CD14-positive monocyte (primary cell): ENCODE measurements around the gene RS1. TPM values are rescaled to one million over a fixed set of nuclear protein-coding genes. Genes with fewer than 3 reads are reported as not detected.

Experiments
- DNase-seq, 3 donors: peaks; one replicate each; pipeline ENCODE4 v3.0.0-alpha.2; 2011 to 2022
- H2AFZ ChIP-seq: 2 replicates; pipeline ENCODE4 v1.6.0; 2012; ENCODE audit warnings: mild to moderate bottlenecking, low read depth, low read length, inconsistent platforms; ENCODE audit not compliant: insufficient read depth, poor library complexity, severe bottlenecking
- H3K27ac ChIP-seq, 2 donors: 1 replicate in 1 of 2; 2 replicates in 1 of 2; pipeline ENCODE4 v1.5.1; 2012 to 2013; ENCODE audit warnings: low read length in 2 of 2, control low read depth in 1 of 2, inconsistent platforms in 1 of 2, low read depth in 1 of 2, mild to moderate bottlenecking in 1 of 2
- H3K27me3 ChIP-seq, 2 donors: one replicate each; pipeline versions ENCODE4 v1.6.0 to v1.6.1; 2011 to 2013; ENCODE audit warnings: low read length in 2 of 2; ENCODE audit not compliant: control insufficient read depth in 2 of 2, insufficient read depth in 2 of 2
- H3K36me3 ChIP-seq, 2 donors: replicated peaks in 1 of 2; 1 replicate in 1 of 2; 2 replicates in 1 of 2; pipeline versions ENCODE4 v1.5.1 to v1.6.1; 2012 to 2013; ENCODE audit warnings: low read length in 2 of 2, control low read depth in 1 of 2, inconsistent platforms in 1 of 2, mild to moderate bottlenecking in 1 of 2; ENCODE audit not compliant: insufficient read depth in 2 of 2, control insufficient read depth in 1 of 2
- H3K4me1 ChIP-seq, 2 donors: 1 replicate in 1 of 2; 2 replicates in 1 of 2; pipeline versions ENCODE4 v1.5.1 to v1.6.1; 2012 to 2013; ENCODE audit warnings: low read length in 2 of 2, control low read depth in 1 of 2, inconsistent platforms in 1 of 2, mild to moderate bottlenecking in 1 of 2, moderate library complexity in 1 of 2; ENCODE audit not compliant: insufficient read depth in 2 of 2, control insufficient read depth in 1 of 2
- H3K4me2 ChIP-seq: replicated peaks from 2 replicates; pipeline ENCODE3; 2012; ENCODE audit warnings: low read length, moderate library complexity, mild to moderate bottlenecking; ENCODE audit not compliant: poor library complexity, severe bottlenecking; ENCODE audit errors: extremely low read depth
- H3K4me3 ChIP-seq, 3 experiments: fragments of 200-600 bp in 1 of 3; sonication (generic) in 1 of 3; replicated peaks in 1 of 3; 1 replicate in 2 of 3; 2 replicates in 1 of 3; pipeline ENCODE4 v1.5.1; 2011 to 2013; ENCODE audit warnings: low read length in 3 of 3, mild to moderate bottlenecking in 3 of 3, control low read depth in 2 of 3, low read depth in 2 of 3, inconsistent platforms in 1 of 3, moderate library complexity in 1 of 3
- H3K79me2 ChIP-seq: 2 replicates; pipeline ENCODE4 v1.6.0; 2012; ENCODE audit warnings: mild to moderate bottlenecking, control low read depth, inconsistent platforms, low read length, moderate library complexity; ENCODE audit not compliant: insufficient read depth
- H3K9ac ChIP-seq: 2 replicates; pipeline ENCODE4 v1.6.0; 2017; ENCODE audit warnings: low read length, mild to moderate bottlenecking; ENCODE audit not compliant: insufficient read depth, poor library complexity, severe bottlenecking
- H3K9me3 ChIP-seq, 2 donors: replicated peaks in 1 of 2; 1 replicate in 1 of 2; 2 replicates in 1 of 2; pipeline versions ENCODE4 v1.5.1 to v1.6.1; 2012 to 2013; ENCODE audit warnings: low read length in 2 of 2, control low read depth in 1 of 2; ENCODE audit not compliant: control insufficient read depth in 1 of 2, insufficient read depth in 1 of 2
- H4K20me1 ChIP-seq: 2 replicates; pipeline ENCODE4 v1.6.0; 2012; ENCODE audit warnings: mild to moderate bottlenecking, low read length, control low read depth, moderate library complexity; ENCODE audit not compliant: insufficient read depth
- H3K27ac Mint-ChIP-seq, 7 donors: one replicate each; pipeline ENCODE4 v1.8.0; 2020; ENCODE audit warnings: mild to moderate bottlenecking in 7 of 7, mixed read lengths in 7 of 7, moderate library complexity in 6 of 7, inconsistent platforms in 2 of 7
- H3K27me3 Mint-ChIP-seq, 3 donors: one replicate each; pipeline ENCODE4 v1.8.0; 2021 to 2022; ENCODE audit warnings: low read depth in 3 of 3, mild to moderate bottlenecking in 3 of 3, mixed read lengths in 3 of 3, moderate library complexity in 3 of 3, inconsistent platforms in 1 of 3
- H3K36me3 Mint-ChIP-seq, 2 donors: one replicate each; pipeline ENCODE4 v1.8.0; 2020; ENCODE audit warnings: mixed read lengths in 2 of 2, inconsistent platforms in 1 of 2, mild to moderate bottlenecking in 1 of 2
- H3K4me1 Mint-ChIP-seq: one replicate; pipeline ENCODE4 v1.8.0; 2020; ENCODE audit warnings: mild to moderate bottlenecking, mixed read lengths
- H3K4me3 Mint-ChIP-seq, 2 donors: one replicate each; pipeline ENCODE4 v1.8.0; 2020; ENCODE audit warnings: mild to moderate bottlenecking in 2 of 2, mixed read lengths in 2 of 2, moderate library complexity in 1 of 2
- H3K9me3 Mint-ChIP-seq, 7 donors: one replicate each; pipeline ENCODE4 v1.8.0; 2020 to 2022; ENCODE audit warnings: mixed read lengths in 7 of 7, mild to moderate bottlenecking in 6 of 7, moderate library complexity in 6 of 7, inconsistent platforms in 2 of 7
- WGBS: methylation state at CpG from one replicate; pipeline ENCODE4 v1.1.5; 2013; ENCODE audit warnings: missing lambda C conversion rate; ENCODE audit not compliant: insufficient coverage; 5-methylcytosine and 5-hydroxymethylcytosine counted together
- intact Hi-C, 2 donors: fragments of 100-400 bp; cut with micrococcal nuclease; formaldehyde crosslinking; loops; one replicate each; pipeline versions ENCODE4 v1.15.0 to v1.15.1; 2023
- polyA plus RNA-seq, 3 donors: library from polyadenylated mRNA; depleted of rRNA in 1 of 3; unstranded in 2 of 3; stranded (reverse) in 1 of 3; fragments of 300-500 nt in 2 of 3; fragments of >200 nt in 1 of 3; fragmentation: Illumina TruSeq in 2 of 3; gene quantifications; 1 replicate in 2 of 3; 2 replicates in 1 of 3; pipeline ENCODE4 v1.2.3, GENCODE V29; 2012 to 2021
- TF ChIP-seq, protein P1 (sequence below): fragments of 200-600 bp; IDR thresholded peaks from one replicate; pipeline ENCODE4 v1.8.0; 2022; ENCODE audit warnings: antibody characterized with exemption, mild to moderate bottlenecking

Gene RS1
- polyA plus RNA-seq, 3 donors, result 0.08 TPM; not detected in 2

DNA sequence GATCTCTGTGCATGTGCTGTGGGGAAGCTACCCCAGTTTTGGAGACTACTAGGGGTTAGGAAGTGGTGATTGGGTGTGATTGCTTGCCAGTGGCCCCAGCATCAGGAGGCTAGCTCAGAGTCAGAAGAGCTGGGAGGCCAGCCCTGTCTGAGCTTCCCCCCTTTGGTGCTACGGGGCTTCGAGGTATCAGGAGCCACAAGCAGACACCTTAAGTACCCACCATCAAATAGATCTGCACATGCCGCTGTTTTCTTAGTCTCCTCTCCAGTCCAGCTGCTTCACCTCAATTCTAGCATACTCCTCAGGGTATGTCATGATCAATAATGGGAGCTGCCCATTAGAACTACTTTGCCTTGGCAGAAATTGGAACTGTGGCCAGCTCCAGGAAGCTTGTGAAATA is 24.7 kb upstream of the RS1 start:
- Histone ChIP-seq H3K79me2 (no peaks in the 10 kb centered on the region), H3K27ac (no peak overlapping the region), H2AFZ (no peak overlapping the region), H3K4me1 (peaks cover 0 to 5% of the 10 kb centered on the region in 2 donors), H3K27me3 (no peaks in the 10 kb centered on the region), H3K4me2 (no peak overlapping the region), H3K36me3 (no peaks in the 10 kb centered on the region), H4K20me1 (no peaks in the 10 kb centered on the region), H3K4me3 (no peak overlapping the region), H3K9me3 (peaks cover 4 to 5% of the 10 kb centered on the region in 2 donors), H3K9ac (no peak overlapping the region)
- no peak overlapping the region for H3K27ac Mint-ChIP-seq
- no CpG with 5 or more reads among the region's 3 CpGs for WGBS
- no peak overlapping the region for H3K4me3 Mint-ChIP-seq
- TF ChIP-seq, protein P1, sequence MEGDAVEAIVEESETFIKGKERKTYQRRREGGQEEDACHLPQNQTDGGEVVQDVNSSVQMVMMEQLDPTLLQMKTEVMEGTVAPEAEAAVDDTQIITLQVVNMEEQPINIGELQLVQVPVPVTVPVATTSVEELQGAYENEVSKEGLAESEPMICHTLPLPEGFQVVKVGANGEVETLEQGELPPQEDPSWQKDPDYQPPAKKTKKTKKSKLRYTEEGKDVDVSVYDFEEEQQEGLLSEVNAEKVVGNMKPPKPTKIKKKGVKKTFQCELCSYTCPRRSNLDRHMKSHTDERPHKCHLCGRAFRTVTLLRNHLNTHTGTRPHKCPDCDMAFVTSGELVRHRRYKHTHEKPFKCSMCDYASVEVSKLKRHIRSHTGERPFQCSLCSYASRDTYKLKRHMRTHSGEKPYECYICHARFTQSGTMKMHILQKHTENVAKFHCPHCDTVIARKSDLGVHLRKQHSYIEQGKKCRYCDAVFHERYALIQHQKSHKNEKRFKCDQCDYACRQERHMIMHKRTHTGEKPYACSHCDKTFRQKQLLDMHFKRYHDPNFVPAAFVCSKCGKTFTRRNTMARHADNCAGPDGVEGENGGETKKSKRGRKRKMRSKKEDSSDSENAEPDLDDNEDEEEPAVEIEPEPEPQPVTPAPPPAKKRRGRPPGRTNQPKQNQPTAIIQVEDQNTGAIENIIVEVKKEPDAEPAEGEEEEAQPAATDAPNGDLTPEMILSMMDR, result no peak
- intact Hi-C loops, result no loop called here
- peaks cover 11% of the 10 kb centered on the region for H3K4me1 Mint-ChIP-seq
- peaks cover 0 to 15% (median 7%) of the 10 kb centered on the region in 7 donors for H3K9me3 Mint-ChIP-seq
- no peaks in the 10 kb centered on the region for H3K36me3 Mint-ChIP-seq
- no peak for DNase-seq
- H3K27me3 Mint-ChIP-seq, result peaks cover 0 to 6% (median 2%) of the 10 kb centered on the region in 3 donors

DNA sequence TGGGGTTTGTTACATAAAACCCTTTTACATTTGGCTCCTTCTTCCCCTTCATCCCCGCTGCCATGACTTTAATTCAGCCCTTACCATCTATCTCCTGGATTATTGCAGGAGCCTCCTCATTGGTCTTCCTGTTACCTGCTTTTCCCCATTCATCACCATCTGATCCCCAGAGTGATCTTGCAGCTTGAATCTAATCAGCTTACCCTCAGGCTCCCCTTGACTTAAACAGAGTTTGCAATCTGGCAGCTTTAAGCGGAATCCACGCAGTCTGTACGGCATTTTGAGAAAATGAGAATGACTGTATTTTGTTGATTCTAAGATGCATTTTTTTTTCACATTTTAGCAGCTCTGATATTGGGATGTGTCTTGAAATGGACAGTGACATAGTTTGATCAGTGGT is 20.6 kb upstream of the RS1 start:
- Histone ChIP-seq H3K9ac (no peak overlapping the region), H3K4me1 (peaks cover 25 to 33% of the 10 kb centered on the region in 2 donors), H3K9me3 (peaks cover 4 to 5% of the 10 kb centered on the region in 2 donors), H3K36me3 (no peaks in the 10 kb centered on the region), H4K20me1 (no peaks in the 10 kb centered on the region), H3K27ac (no peak overlapping the region), H3K79me2 (no peaks in the 10 kb centered on the region), H3K27me3 (no peaks in the 10 kb centered on the region), H3K4me2 (no peak overlapping the region), H3K4me3 (no peak overlapping the region), H2AFZ (no peak overlapping the region)
- TF ChIP-seq, protein P1, result no peak
- H3K27ac Mint-ChIP-seq, result no peak overlapping the region
- DNase-seq, result no peak
- H3K4me3 Mint-ChIP-seq, result no peak overlapping the region
- H3K36me3 Mint-ChIP-seq, result no peaks in the 10 kb centered on the region
- 100% methylated on average over 3 of the region's 4 CpGs for WGBS
- H3K27me3 Mint-ChIP-seq, result peaks cover 0 to 5% (median 1%) of the 10 kb centered on the region in 3 donors
- intact Hi-C loops, result no loop called here
- peaks cover 0 to 12% (median 7%) of the 10 kb centered on the region in 7 donors for H3K9me3 Mint-ChIP-seq
- peaks cover 38% of the 10 kb centered on the region for H3K4me1 Mint-ChIP-seq
